SH-SY5Y (cell line): ENCODE results near the gene GABRA1.

Experiments
- GATA2 ChIP-seq: IDR thresholded peaks from 2 replicates; pipeline ENCODE4 v1.6.1; 2011; ENCODE audit warnings: mild to moderate bottlenecking, low read depth, low read length
- GATA3 ChIP-seq: IDR thresholded peaks from 2 replicates; pipeline ENCODE4 v1.6.1; 2011; ENCODE audit warnings: low read depth, mild to moderate bottlenecking, low read length, moderate library complexity

DNA sequence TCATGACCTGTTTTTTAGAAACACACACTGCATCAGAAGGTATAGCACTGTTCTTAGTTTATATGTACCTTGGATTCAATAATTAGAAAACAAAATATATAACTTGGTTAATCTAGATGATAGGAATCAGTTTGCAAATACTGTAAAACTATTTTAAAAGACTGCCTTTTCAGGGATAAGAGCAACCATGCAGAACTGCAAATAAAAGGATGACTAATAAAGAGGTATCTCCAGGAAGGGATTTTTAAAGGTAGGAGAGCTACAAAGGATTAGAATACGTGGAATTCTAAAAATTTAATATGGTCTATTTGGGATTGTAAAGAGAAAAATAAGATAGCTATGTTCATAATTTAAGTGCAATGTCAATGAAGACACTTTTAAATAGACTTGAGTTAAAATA, 9.4 kb downstream of the GABRA1 start:
- TF ChIP-seq GATA3 (no peak), GATA2 (no peak)
